ENCODE results near the gene ATP9B.

DNA sequence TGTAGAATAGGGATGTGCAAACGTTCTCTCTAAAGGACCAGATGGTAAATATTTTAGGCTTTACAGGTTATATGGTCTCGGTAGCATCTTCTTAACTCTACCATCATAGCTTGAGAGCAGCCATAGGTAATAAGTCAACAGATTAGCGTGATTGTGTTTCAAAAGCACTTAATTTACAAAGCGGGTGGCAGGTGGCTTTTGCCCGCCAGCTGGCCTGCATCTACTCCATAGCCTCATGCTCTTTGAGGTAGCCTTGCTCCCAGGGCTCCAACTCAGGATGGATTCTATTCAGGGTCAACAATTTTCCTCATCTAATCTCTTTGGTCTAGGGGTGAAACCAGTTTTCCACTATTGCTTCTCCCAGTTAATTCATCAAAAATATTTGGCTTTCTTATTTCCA, 5.0 kb upstream of the ATP9B start:
- TF ChIP-seq, protein P1, sequence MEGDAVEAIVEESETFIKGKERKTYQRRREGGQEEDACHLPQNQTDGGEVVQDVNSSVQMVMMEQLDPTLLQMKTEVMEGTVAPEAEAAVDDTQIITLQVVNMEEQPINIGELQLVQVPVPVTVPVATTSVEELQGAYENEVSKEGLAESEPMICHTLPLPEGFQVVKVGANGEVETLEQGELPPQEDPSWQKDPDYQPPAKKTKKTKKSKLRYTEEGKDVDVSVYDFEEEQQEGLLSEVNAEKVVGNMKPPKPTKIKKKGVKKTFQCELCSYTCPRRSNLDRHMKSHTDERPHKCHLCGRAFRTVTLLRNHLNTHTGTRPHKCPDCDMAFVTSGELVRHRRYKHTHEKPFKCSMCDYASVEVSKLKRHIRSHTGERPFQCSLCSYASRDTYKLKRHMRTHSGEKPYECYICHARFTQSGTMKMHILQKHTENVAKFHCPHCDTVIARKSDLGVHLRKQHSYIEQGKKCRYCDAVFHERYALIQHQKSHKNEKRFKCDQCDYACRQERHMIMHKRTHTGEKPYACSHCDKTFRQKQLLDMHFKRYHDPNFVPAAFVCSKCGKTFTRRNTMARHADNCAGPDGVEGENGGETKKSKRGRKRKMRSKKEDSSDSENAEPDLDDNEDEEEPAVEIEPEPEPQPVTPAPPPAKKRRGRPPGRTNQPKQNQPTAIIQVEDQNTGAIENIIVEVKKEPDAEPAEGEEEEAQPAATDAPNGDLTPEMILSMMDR (conservative IDR thresholded peaks at IDR 0.05 in 1 of 2, IDR thresholded peaks at IDR 0.05 in 1 of 2; ENCODE audit: extremely low read depth in 1 of 2, insufficient read depth in 1 of 2, low read depth in 1 of 2, low read length in 2 of 2): no peak
- TF ChIP-seq EZH2 (IDR thresholded peaks at IDR 0.05; ENCODE audit: borderline replicate concordance, low read length): no peak
